GM10847 (cell line): ENCODE measurements around the gene COL8A2.

Source experiments
- POLR2A ChIP-seq: IDR thresholded peaks from 2 replicates; pipeline ENCODE4 v1.6.1; 2011; ENCODE audit not compliant: insufficient read length; ENCODE audit errors: extremely low read depth

The COL8A2 gene

GRCh38 chr1:36150296-36151133 lies 25.5 kb upstream of the COL8A2 start:
- TF ChIP-seq POLR2A, result peak; percentile 38

- no peak for TF ChIP-seq POLR2A
Measured at GRCh38 chr1:36149973-36150295, 24.9 kb upstream of the COL8A2 start.

- peak; percentile 66 for TF ChIP-seq POLR2A
Measured at GRCh38 chr1:36149237-36149972, 24.4 kb upstream of the COL8A2 start, which contains the start of gene TRAPPC3. TRAPPC3 (minus strand) TSS chr1:36149486; CDS start chr1:36149378, 108 bp downstream.

GRCh38 chr1:36148821-36149236 lies 23.8 kb upstream of the COL8A2 start:
- TF ChIP-seq POLR2A, result no peak

GRCh38 chr1:36144413-36144812 lies 19.4 kb upstream of the COL8A2 start:
- no peak for TF ChIP-seq POLR2A

GRCh38 chr1:36143424-36143823 lies 18.4 kb upstream of the COL8A2 start:
- TF ChIP-seq POLR2A, result no peak

- TF ChIP-seq POLR2A, result no peak
Measured at GRCh38 chr1:36142121-36142520, 17.1 kb upstream of the COL8A2 start.

GRCh38 chr1:36139521-36139920 lies 14.5 kb upstream of the COL8A2 start:
- TF ChIP-seq POLR2A, result no peak

- no peak for TF ChIP-seq POLR2A
Measured at GRCh38 chr1:36137776-36138175, 12.8 kb upstream of the COL8A2 start.

GRCh38 chr1:36137226-36137625 lies 12.2 kb upstream of the COL8A2 start:
- no peak for TF ChIP-seq POLR2A

GRCh38 chr1:36136535-36136934 lies 11.5 kb upstream of the COL8A2 start:
- no peak for TF ChIP-seq POLR2A

GRCh38 chr1:36135796-36136195 lies 10.8 kb upstream of the COL8A2 start:
- no peak for TF ChIP-seq POLR2A

- no peak for TF ChIP-seq POLR2A
Measured at GRCh38 chr1:36135330-36135667, 10.3 kb upstream of the COL8A2 start.

GRCh38 chr1:36134505-36135329 lies 9.7 kb upstream of the COL8A2 start:
- no peak for TF ChIP-seq POLR2A

GRCh38 chr1:36134031-36134430 lies 9.0 kb upstream of the COL8A2 start:
- no peak for TF ChIP-seq POLR2A

GRCh38 chr1:36133484-36133883 lies 8.5 kb upstream of the COL8A2 start:
- no peak for TF ChIP-seq POLR2A
